Lower leg skin (tissue), 3 donors: ENCODE data around the gene NUP214.

Experiments used
- CTCF ChIP-seq, 3 donors: fragments of 450-650 bp; IDR thresholded peaks; one replicate each; pipeline ENCODE4 v1.5.1; 2016; ENCODE audit warnings: antibody characterized with exemption in 3 of 3, mild to moderate bottlenecking in 3 of 3, moderate library complexity in 2 of 3
- POLR2A ChIP-seq, 2 donors: fragments of 450-650 bp; IDR thresholded peaks; one replicate each; pipeline ENCODE4 v1.6.1; 2016 to 2017; ENCODE audit warnings: antibody characterized with exemption in 2 of 2, mild to moderate bottlenecking in 1 of 2, moderate library complexity in 1 of 2

GRCh38 chr9:131087354-131087893, 38.0 kb upstream of the NUP214 start:
- no peak for TF ChIP-seq CTCF (IDR thresholded peaks at IDR 0.05)
- TF ChIP-seq POLR2A (IDR thresholded peaks at IDR 0.05) = no peak
